B cell (primary cell): Measurements from ENCODE around the gene COL5A3. TPM values are rescaled to one million over a fixed set of nuclear protein-coding genes. Genes with fewer than 3 reads are reported as not detected.

ENCODE experiments used
- ATAC-seq: fragments of 200-7000 bp; cut with Tn5 transposase; one replicate; pipeline ENCODE4 v1.10.0; 2021; ENCODE audit warnings: low read depth, mild to moderate bottlenecking, moderate number of reproducible peaks, moderate library complexity
- CTCF ChIA-PET: fragments of 350-600 bp; sonication (Branson Sonifier 250); formaldehyde crosslinking; loops from one replicate; lab custom pipeline; 2021; ENCODE audit warnings: antibody characterized with exemption, inconsistent platforms; lab: Charles Lee
- POLR2A ChIA-PET: fragments of 350-600 bp; sonication (Branson Sonifier 250); formaldehyde crosslinking; loops from one replicate; lab custom pipeline; 2021; ENCODE audit warnings: antibody characterized with exemption; lab: Charles Lee
- DNase-seq: peaks from one replicate; pipeline ENCODE4 v3.0.0; 2013
- H2AFZ ChIP-seq: 2 replicates; pipeline ENCODE4 v1.6.1; 2012; ENCODE audit warnings: mild to moderate bottlenecking, low read depth, low read length; ENCODE audit not compliant: insufficient read depth, poor library complexity, severe bottlenecking
- H3K27ac ChIP-seq, 2 donors: 1 replicate in 1 of 2; 2 replicates in 1 of 2; pipeline ENCODE4 v1.5.1; 2012 to 2013; ENCODE audit warnings: low read length in 2 of 2, mild to moderate bottlenecking in 2 of 2, moderate library complexity in 1 of 2
- H3K27me3 ChIP-seq, 4 experiments: fragments of 200-600 bp in 1 of 4; sonication (generic) in 1 of 4; replicated peaks in 1 of 4; 1 replicate in 2 of 4; 2 replicates in 2 of 4; pipeline versions ENCODE4 v1.6.1 to v1.7.0; 2013 to 2016; ENCODE audit warnings: low read length in 3 of 4, mild to moderate bottlenecking in 2 of 4, mixed read lengths in 1 of 4, moderate library complexity in 1 of 4; ENCODE audit not compliant: insufficient read depth in 4 of 4, control insufficient read depth in 3 of 4; ENCODE audit errors: control extremely low read depth in 1 of 4
- H3K36me3 ChIP-seq, 2 experiments: replicated peaks in 1 of 2; 1 replicate in 1 of 2; 2 replicates in 1 of 2; pipeline versions ENCODE4 v1.6.1 to v1.7.1; 2013; ENCODE audit warnings: low read length in 1 of 2; ENCODE audit not compliant: insufficient read depth in 2 of 2, control insufficient read depth in 1 of 2; ENCODE audit errors: control extremely low read depth in 1 of 2, extremely low read depth in 1 of 2
- H3K4me1 ChIP-seq, 2 donors: fragments of 200-600 bp in 1 of 2; sonication (generic) in 1 of 2; 1 replicate in 1 of 2; 2 replicates in 1 of 2; pipeline versions ENCODE4 v1.5.1 to v1.6.1; 2013 to 2017; ENCODE audit warnings: low read length in 2 of 2; ENCODE audit not compliant: control insufficient read depth in 2 of 2, insufficient read depth in 2 of 2
- H3K4me2 ChIP-seq: replicated peaks from 2 replicates; pipeline ENCODE3; 2012; ENCODE audit warnings: mild to moderate bottlenecking, low read depth, low read length; ENCODE audit not compliant: poor library complexity, severe bottlenecking
- H3K4me3 ChIP-seq, 5 experiments: fragments of 200-600 bp in 1 of 5; sonication (generic) in 1 of 5; 1 replicate in 3 of 5; 2 replicates in 2 of 5; pipeline versions ENCODE4 v1.5.1 to v1.7.0; 2011 to 2016; ENCODE audit warnings: low read length in 4 of 5, mild to moderate bottlenecking in 4 of 5, low read depth in 2 of 5, control low read depth in 1 of 5, moderate library complexity in 1 of 5; ENCODE audit not compliant: insufficient read depth in 1 of 5; ENCODE audit errors: control extremely low read depth in 1 of 5, extremely low read depth in 1 of 5
- H3K79me2 ChIP-seq: fragments of 200-600 bp; sonication (generic); one replicate; pipeline ENCODE4 v1.6.0; 2016; ENCODE audit warnings: low read length; ENCODE audit not compliant: control insufficient read depth, insufficient read depth
- H3K9ac ChIP-seq: fragments of 200-600 bp; sonication (generic); 2 replicates; pipeline ENCODE4 v1.6.1; 2017; ENCODE audit warnings: mild to moderate bottlenecking, low read length, moderate library complexity
- H3K9me3 ChIP-seq, 3 donors: one replicate each; pipeline versions ENCODE4 v1.6.1 to v1.7.1; 2013; ENCODE audit warnings: low read length in 2 of 3; ENCODE audit not compliant: control insufficient read depth in 2 of 3, insufficient read depth in 1 of 3; ENCODE audit errors: control extremely low read depth in 1 of 3
- H4K20me1 ChIP-seq: 2 replicates; pipeline ENCODE4 v1.6.0; 2012; ENCODE audit warnings: mild to moderate bottlenecking, low read length; ENCODE audit not compliant: insufficient read depth, control insufficient read depth, poor library complexity, severe bottlenecking
- H3K27ac Mint-ChIP-seq: one replicate; pipeline ENCODE4 v1.8.0; 2021; ENCODE audit warnings: mixed read lengths
- H3K27me3 Mint-ChIP-seq: one replicate; pipeline ENCODE4 v1.8.0; 2021; ENCODE audit warnings: mixed read lengths
- H3K4me1 Mint-ChIP-seq: one replicate; pipeline ENCODE4 v1.8.0; 2021; ENCODE audit warnings: mixed read lengths
- H3K4me3 Mint-ChIP-seq: one replicate; pipeline ENCODE4 v1.8.0; 2021; ENCODE audit warnings: mixed read lengths
- H3K9me3 Mint-ChIP-seq: one replicate; pipeline ENCODE4 v1.8.0; 2022; ENCODE audit warnings: mixed read lengths; ENCODE audit not compliant: insufficient read depth
- EZH2 ChIP-seq: IDR thresholded peaks from 2 replicates; pipeline ENCODE4 v1.6.1; 2012; ENCODE audit warnings: borderline replicate concordance, low read depth, mild to moderate bottlenecking, moderate library complexity, low read length; ENCODE audit not compliant: insufficient read depth, poor library complexity, severe bottlenecking
- WGBS: methylation state at CpG from one replicate; pipeline ENCODE4 v1.1.5; 2013; ENCODE audit warnings: missing lambda C conversion rate; ENCODE audit not compliant: insufficient coverage; 5-methylcytosine and 5-hydroxymethylcytosine counted together
- intact Hi-C: fragments of 100-400 bp; cut with micrococcal nuclease; formaldehyde crosslinking; loops from one replicate; pipeline ENCODE4 v1.10.0; 2022
- polyA plus RNA-seq: library from polyadenylated mRNA; depleted of rRNA; stranded (reverse); fragments of >200 nt; gene quantifications from 2 replicates; pipeline ENCODE4 v1.2.3, GENCODE V29; 2012
- total RNA-seq, 2 donors: library from RNA; stranded (reverse); fragments of 120-200 nt in 1 of 2; gene quantifications; 1 replicate in 1 of 2; 2 replicates in 1 of 2; pipeline versions ENCODE4 v1.2.3 to v1.2.4, GENCODE V29; 2013 to 2022
- TF ChIP-seq, protein P1 (sequence below): fragments of 200-600 bp; IDR thresholded peaks from one replicate; pipeline ENCODE4 v1.8.0; 2022; ENCODE audit warnings: antibody characterized with exemption, mild to moderate bottlenecking

COL5A3 gene
- total and polyA plus RNA-seq, 2 donors (not counting 1 experiment from before 2014, with no cell fraction given): 0.01 TPM; not detected in 1

DNA sequence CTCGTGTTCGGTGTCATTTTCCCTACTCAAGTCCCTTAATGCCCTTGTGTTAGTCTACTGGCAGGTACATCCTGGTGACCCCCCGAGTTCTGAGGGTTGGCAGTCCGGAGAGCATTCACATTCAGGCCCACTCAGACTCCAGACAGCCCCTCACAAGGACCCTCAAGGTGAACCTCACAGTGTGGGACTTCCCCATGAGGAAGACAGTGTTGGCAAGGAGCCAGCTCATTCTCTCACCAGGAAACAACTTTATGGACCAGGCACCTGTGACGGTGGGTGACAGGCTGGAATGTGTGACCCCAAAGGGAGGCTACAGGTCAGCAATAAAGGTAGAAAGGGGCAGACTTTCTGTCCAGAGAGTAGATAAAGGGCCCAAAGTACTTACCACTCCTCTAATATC lies 27.5 kb upstream of the COL5A3 start:
- Mint-ChIP-seq H3K4me3 (no peak overlapping the region), H3K4me1 (no peaks in the 10 kb centered on the region), H3K27ac (no peak overlapping the region), H3K9me3 (peaks cover 3% of the 10 kb centered on the region), H3K27me3 (peaks cover 39% of the 10 kb centered on the region)
- H3K4me2 ChIP-seq: no peak overlapping the region
- H3K27me3 ChIP-seq: peaks cover 0 to 39% (median 4%) of the 10 kb centered on the region in 4 experiments
- H3K4me3 ChIP-seq: no peak overlapping the region
- intact Hi-C loops: no loop called here
- CTCF ChIA-PET: no interaction called here
- no peak for ATAC-seq
- H3K4me1 ChIP-seq: no peaks in the 10 kb centered on the region
- no peak overlapping the region for H2AFZ ChIP-seq
- TF ChIP-seq, protein P1, sequence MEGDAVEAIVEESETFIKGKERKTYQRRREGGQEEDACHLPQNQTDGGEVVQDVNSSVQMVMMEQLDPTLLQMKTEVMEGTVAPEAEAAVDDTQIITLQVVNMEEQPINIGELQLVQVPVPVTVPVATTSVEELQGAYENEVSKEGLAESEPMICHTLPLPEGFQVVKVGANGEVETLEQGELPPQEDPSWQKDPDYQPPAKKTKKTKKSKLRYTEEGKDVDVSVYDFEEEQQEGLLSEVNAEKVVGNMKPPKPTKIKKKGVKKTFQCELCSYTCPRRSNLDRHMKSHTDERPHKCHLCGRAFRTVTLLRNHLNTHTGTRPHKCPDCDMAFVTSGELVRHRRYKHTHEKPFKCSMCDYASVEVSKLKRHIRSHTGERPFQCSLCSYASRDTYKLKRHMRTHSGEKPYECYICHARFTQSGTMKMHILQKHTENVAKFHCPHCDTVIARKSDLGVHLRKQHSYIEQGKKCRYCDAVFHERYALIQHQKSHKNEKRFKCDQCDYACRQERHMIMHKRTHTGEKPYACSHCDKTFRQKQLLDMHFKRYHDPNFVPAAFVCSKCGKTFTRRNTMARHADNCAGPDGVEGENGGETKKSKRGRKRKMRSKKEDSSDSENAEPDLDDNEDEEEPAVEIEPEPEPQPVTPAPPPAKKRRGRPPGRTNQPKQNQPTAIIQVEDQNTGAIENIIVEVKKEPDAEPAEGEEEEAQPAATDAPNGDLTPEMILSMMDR: no peak
- no peak for TF ChIP-seq EZH2
- no peak for DNase-seq
- peaks cover 0 to 49% (median 11%) of the 10 kb centered on the region in 3 donors for H3K9me3 ChIP-seq
- H3K79me2 ChIP-seq: no peaks in the 10 kb centered on the region
- no peaks in the 10 kb centered on the region for H4K20me1 ChIP-seq
- 68% methylated on average over 4 of the region's 5 CpGs for WGBS
- H3K27ac ChIP-seq: no peak overlapping the region
- H3K9ac ChIP-seq: no peak overlapping the region
- no peaks in the 10 kb centered on the region for H3K36me3 ChIP-seq
- POLR2A ChIA-PET: no interaction called here

DNA sequence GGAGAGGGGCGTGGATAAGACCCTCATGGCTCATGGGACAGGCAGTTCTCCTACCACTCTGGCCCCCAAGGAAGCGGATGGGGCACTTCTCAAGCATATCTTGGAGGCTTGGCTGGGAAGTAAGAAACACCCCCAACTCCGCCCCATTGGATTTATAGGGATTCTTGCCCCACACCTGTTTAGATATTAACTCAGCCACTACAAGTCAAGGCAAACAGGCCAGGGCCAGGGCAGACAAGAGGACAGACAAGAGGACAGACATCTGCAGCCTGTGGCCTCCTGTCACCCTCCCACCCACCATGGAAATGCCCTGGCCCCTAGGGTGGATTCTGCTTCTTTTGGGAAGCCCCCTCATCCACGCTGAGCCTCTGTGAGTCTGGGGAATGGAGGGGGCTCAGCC lies 27.1 kb upstream of the COL5A3 start:
- Histone ChIP-seq H3K9ac (no peak overlapping the region), H4K20me1 (no peaks in the 10 kb centered on the region), H3K27ac (no peak overlapping the region), H2AFZ (no peak overlapping the region), H3K4me3 (no peak overlapping the region), H3K79me2 (no peaks in the 10 kb centered on the region), H3K9me3 (peaks cover 0 to 45% (median 7%) of the 10 kb centered on the region in 3 donors), H3K4me1 (no peaks in the 10 kb centered on the region), H3K36me3 (no peaks in the 10 kb centered on the region), H3K27me3 (peaks cover 0 to 38% (median 5%) of the 10 kb centered on the region in 4 experiments), H3K4me2 (no peak overlapping the region)
- TF ChIP-seq EZH2: no peak
- TF ChIP-seq, protein P1: no peak
- Mint-ChIP-seq H3K27me3 (peaks cover 42% of the 10 kb centered on the region), H3K27ac (no peak overlapping the region), H3K4me3 (no peak overlapping the region), H3K9me3 (peaks cover 3% of the 10 kb centered on the region), H3K4me1 (no peaks in the 10 kb centered on the region)
- no peak for ATAC-seq
- no peak for DNase-seq
- intact Hi-C loops: no loop called here
- ChIA-PET CTCF (no interaction called here), POLR2A (no interaction called here)
- 50% methylated on average over 3 of the region's 4 CpGs for WGBS
